ENCODE data around the gene FEM1A.

Gene FEM1A

DNA sequence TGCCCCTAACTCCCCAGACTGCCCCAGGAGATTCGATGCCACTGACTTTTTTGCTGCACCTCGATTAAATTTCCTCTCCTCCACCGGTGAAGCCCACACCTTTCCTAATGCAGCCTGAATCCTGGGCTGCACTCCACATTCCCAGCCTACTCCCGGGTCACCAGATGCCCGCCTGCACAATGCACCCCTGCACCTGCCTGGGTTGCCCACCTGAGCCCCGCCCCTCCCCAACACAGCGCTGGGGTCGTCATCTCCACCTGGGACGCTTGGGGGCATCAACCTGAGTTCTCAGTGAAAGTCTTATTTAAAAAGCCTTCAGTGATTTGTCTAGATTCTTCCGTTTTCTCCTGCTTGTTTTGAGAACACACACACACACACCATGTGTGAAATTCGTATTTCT is 43.3 kb upstream of the FEM1A start:
- Histone ChIP-seq H3K4me3 (ENCODE audit: low read depth in 1 of 2, low read length in 1 of 2) (no peak overlapping the region), H3K9me3 (no peaks in the 10 kb centered on the region), H3K27me3 (peaks cover 44% of the 10 kb centered on the region), H3K27ac (no peak overlapping the region), H3K4me1 (ENCODE audit: control insufficient read depth in 1 of 2, insufficient read depth in 1 of 2, low read depth in 1 of 2, low read length in 1 of 2) (no peaks in the 10 kb centered on the region), H3K36me3 (no peaks in the 10 kb centered on the region)
- TF ChIP-seq, protein P1, sequence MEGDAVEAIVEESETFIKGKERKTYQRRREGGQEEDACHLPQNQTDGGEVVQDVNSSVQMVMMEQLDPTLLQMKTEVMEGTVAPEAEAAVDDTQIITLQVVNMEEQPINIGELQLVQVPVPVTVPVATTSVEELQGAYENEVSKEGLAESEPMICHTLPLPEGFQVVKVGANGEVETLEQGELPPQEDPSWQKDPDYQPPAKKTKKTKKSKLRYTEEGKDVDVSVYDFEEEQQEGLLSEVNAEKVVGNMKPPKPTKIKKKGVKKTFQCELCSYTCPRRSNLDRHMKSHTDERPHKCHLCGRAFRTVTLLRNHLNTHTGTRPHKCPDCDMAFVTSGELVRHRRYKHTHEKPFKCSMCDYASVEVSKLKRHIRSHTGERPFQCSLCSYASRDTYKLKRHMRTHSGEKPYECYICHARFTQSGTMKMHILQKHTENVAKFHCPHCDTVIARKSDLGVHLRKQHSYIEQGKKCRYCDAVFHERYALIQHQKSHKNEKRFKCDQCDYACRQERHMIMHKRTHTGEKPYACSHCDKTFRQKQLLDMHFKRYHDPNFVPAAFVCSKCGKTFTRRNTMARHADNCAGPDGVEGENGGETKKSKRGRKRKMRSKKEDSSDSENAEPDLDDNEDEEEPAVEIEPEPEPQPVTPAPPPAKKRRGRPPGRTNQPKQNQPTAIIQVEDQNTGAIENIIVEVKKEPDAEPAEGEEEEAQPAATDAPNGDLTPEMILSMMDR (IDR thresholded peaks at IDR 0.05): no peak

DNA sequence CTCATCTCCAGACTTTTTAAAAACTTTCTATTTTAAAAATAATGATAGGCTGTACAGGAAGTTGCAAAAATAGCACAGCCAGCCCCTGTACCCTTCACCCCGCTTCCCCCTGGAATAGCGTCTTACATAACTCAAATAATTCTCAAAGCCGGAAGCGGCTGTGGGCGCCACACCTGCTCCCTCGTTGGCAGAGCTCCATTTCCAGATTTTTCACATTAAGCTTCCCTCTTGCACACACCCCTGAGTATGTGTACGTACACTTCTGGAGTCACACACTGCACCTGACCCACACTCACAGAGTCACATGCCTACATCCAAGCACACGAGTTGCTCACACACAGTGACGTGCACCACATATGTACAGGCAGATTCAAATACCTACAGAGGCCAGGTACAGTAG is 42.9 kb upstream of the FEM1A start:
- no peak overlapping the region for H3K27ac ChIP-seq
- TF ChIP-seq, protein P1 (IDR thresholded peaks at IDR 0.05): no peak
- peaks cover 40% of the 10 kb centered on the region for H3K27me3 ChIP-seq
- no peaks in the 10 kb centered on the region for H3K36me3 ChIP-seq
- no peaks in the 10 kb centered on the region for H3K9me3 ChIP-seq
- H3K4me3 ChIP-seq (ENCODE audit: low read depth in 1 of 2, low read length in 1 of 2): no peak overlapping the region
- no peaks in the 10 kb centered on the region for H3K4me1 ChIP-seq (ENCODE audit: control insufficient read depth in 1 of 2, insufficient read depth in 1 of 2, low read depth in 1 of 2, low read length in 1 of 2)

DNA sequence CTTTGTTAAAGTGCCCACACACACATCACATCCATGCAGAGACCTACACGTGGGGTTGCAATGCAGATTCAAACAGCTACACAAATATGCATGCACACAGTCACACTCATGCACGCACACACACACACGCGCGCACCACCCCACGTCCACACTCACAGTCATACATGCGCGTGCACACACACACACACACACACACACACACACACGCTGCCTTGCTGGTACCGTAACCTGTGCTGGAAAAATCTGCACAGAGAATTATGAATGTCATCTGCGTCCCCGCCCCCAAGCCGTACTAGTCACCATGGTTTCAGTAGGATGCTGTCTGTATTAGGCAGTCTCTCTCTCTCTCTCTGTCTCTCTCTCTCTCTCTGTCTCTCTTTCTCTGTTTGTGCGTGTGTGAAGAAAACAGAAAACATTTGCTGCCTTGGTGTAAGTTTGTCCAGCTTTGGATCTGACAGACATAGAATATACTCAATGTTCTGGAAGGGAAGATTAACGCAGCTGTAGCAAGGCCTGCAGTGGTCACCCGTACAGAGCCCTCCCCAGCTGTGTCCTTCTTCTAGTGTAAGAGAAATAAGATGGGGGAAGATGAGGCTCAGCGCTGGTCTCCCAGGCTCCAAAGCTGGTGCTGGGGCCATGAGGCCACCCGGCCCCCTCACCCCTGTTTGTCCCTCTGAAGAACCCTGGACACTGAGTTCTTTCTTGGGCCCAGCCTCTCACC is 41.5 kb upstream of the FEM1A start:
- no peaks in the 10 kb centered on the region for H3K4me1 ChIP-seq (ENCODE audit: control insufficient read depth in 1 of 2, insufficient read depth in 1 of 2, low read depth in 1 of 2, low read length in 1 of 2)
- H3K27me3 ChIP-seq: peaks cover 35% of the 10 kb centered on the region
- no peaks in the 10 kb centered on the region for H3K9me3 ChIP-seq
- H3K4me3 ChIP-seq (ENCODE audit: low read depth in 1 of 2, low read length in 1 of 2): no peak overlapping the region
- no peaks in the 10 kb centered on the region for H3K36me3 ChIP-seq
- no peak overlapping the region for H3K27ac ChIP-seq
- TF ChIP-seq, protein P1 (IDR thresholded peaks at IDR 0.05): no peak

DNA sequence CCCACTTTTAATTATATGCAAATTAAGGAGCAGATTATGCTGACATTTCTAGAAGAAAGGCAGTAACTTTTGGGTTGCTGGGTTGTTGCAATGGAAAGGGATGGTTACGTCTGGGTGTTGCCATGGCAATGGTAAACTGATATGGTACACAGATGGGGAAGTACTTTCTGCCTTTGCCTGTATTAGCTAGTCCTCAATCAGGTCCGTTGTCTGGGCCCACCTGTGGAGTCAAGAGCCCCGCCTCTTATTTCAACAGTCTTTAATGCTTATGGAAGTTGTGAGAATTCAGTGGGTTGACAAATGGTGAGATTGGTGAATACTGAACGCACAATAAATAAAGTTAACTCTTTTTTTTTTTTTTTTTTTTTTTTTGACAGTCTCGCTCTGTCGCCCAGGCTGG is 37.3 kb upstream of the FEM1A start:
- Histone ChIP-seq H3K27me3 (peaks cover 40% of the 10 kb centered on the region), H3K36me3 (no peaks in the 10 kb centered on the region), H3K9me3 (no peaks in the 10 kb centered on the region), H3K4me3 (ENCODE audit: low read depth in 1 of 2, low read length in 1 of 2) (no peak overlapping the region), H3K4me1 (ENCODE audit: control insufficient read depth in 1 of 2, insufficient read depth in 1 of 2, low read depth in 1 of 2, low read length in 1 of 2) (no peaks in the 10 kb centered on the region), H3K27ac (no peak overlapping the region)
- TF ChIP-seq, protein P1 (IDR thresholded peaks at IDR 0.05): no peak

DNA sequence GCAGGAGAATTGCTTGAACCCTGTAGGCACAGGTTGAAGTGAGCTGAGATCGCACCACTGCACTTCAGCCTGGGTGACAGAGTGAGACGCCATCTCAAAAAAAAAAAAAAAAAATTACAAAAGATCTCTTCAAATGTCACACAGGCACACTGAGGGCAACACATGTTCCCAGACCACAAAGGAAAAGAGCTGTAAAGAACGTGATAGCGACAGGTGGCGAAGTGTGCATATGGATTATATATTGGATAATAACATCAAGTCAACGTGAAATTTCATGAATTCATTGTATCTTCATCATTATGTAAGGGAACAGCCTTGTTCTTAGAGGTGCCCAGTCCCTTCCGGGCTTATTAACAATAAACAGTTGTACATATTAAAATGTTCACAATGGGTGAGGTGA is 36.1 kb upstream of the FEM1A start:
- Histone ChIP-seq H3K27me3 (peaks cover 44% of the 10 kb centered on the region), H3K27ac (no peak overlapping the region), H3K9me3 (no peaks in the 10 kb centered on the region), H3K4me3 (ENCODE audit: low read depth in 1 of 2, low read length in 1 of 2) (no peak overlapping the region), H3K4me1 (ENCODE audit: control insufficient read depth in 1 of 2, insufficient read depth in 1 of 2, low read depth in 1 of 2, low read length in 1 of 2) (no peaks in the 10 kb centered on the region), H3K36me3 (no peaks in the 10 kb centered on the region)
- TF ChIP-seq, protein P1 (IDR thresholded peaks at IDR 0.05): no peak
